Hematopoietic multipotent progenitor cell treated with erythropoietin and hydrocortisone succinate and interleukin-3 and kit ligand, for 17 days (in vitro differentiated cells): ENCODE data around the gene SUSD4.
"Not testable (repeated sequence)": the region's sequence is repeated elsewhere in the genome, so short reads cannot be mapped to it uniquely, and the experiment has no call there.

Experiments
- DNase-seq: peaks from one replicate; pipeline ENCODE4 v3.0.0-alpha.2; 2015; ENCODE audit warnings: low spot score

The SUSD4 gene

DNA sequence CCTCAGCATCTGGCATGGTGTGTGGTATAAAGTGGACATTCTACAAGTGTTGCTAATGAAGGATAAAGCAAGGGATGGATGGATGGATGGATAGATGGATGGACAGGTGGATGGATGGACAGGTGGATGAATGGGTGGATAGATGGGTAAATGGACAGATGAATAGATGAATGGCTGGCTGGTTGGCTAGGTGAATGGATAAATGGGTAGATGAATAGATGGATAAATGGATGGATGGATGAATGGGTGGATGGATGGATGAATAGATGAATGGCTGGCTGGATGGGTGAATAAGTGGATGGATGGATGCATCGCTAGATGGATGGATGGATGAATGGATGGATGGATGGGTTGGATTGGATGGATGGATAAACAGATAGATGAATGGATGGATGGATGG lies 66.2 kb downstream of the SUSD4 start:
- no peak for DNase-seq

DNA sequence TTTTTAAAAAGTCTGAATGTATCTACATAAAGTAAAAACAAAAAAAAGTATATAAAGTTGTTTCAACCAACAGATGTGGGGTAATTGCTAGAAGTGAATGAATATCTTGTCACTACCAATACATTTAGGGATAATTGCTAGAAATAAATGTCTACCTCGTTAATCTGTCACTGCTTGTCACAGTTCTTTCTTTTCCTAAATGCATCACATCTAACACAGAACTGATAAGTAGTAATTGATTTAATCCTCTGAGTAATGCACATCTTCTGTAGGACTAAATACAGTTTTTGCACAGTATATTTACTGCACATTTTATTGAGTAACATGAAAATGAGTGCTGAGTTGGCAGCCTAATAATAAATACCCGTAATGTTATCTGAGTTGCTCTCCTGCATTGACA lies 72.2 kb downstream of the SUSD4 start:
- no peak for DNase-seq

DNA sequence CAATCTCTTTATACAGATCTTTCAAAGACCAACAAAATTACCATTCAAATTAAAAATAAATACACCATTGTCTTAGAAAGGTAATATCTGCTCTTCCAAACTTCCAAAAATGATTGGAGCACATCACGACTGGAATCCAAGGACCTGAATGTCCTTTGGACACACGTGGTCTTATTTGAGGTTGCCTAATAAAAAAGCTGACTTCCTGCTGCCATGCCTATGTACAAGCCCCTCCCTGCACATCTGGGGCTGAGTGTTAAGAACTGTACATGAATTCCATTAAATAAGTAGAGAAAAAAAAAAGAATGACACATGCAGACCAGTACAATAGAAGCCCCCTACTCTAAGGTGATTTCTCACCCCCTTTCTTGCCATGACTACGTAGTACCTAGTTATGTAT lies 73.6 kb downstream of the SUSD4 start:
- DNase-seq: no peak

DNA sequence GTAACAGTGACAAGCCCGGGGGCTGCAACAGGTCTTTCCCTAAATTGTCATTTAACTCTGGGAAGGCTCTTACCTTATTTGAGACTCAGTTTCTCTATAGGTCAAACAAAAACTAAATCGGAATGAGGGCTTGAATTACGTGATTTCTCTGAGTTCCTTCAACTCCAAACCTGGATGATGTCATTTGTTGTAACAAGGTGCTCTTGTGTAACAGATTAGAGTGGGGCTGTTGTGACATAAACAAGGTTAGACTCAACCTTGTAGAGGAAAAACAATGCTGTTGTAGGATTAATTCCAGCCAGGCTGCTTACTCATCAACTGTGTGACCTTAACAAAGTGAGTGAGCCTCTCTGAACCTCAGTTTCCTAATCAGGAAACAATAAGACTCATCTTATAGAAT lies 74.4 kb downstream of the SUSD4 start:
- DNase-seq: no peak

DNA sequence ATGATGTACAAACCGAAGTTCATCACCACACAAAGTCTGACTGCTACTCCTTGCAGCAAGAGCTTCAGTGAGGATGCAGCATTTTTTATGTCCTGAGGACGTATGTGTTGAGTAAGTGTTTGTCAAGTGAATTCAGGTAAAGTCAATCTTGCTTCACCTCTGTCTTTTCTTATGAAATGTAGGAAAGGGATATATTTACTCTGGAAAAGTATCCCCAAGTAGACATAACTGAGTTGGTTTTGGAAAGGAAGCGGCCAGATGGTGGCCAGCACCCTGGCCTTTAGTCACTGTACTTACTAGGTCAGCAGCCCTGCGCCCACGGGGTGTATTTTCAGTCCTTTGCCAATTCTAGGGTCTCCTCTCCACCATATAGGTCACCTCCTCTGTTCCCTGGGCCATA lies 75.2 kb downstream of the SUSD4 start:
- no peak for DNase-seq

DNA sequence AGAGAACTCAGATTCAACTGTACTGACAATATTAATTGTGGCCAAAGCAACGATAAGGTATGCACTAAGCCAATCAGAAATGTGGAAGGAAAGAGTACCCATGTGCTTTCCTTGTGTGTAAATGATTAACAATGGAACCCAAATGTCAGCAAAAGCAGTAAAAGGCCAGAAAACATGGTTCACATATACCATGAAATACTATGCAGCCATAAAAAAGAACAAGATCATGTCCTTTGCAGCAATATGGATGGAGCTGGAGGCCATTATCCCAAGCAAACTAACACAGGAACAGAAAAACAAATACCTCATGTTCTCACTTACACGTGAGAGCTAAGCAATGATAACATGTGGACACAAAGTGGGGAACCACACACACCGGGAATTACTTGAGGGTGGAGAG lies 78.5 kb downstream of the SUSD4 start:
- no peak for DNase-seq

DNA sequence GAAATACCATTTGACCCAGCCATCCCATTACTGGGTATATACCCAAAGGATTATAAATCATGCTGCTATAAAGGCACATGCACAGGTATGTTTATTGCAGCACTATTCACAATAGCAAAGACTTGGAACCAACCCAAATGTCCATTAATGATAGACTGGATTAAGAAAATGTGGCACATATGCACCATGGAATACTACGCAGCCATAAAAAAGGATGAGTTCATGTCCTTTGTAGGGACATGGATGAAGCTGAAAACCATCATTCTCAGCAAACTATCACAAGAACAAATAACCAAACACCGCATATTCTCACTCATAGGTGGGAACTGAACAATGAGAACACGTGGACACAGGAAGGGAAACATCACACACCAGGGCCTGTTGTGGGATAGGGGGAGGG lies 80.3 kb downstream of the SUSD4 start:
- DNase-seq: not testable (repeated sequence)

DNA sequence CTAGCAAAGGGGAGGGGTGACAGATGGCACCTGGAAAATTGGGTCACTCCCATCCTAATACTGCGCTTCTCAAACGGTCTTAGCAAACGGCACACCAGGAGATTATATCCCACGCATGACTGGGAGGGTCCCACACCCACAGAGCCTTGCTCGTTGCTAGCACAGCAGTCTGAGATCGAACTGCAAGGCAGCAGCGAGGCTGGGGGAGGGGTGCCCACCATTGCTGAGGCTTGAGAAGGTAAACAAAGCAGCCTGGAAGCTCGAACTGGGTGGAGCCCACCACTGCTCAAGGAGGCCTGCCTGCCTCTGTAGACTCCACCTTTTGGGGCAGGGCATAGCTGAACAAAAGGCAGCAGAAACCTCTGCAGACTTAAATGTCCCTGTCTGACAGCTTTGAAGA lies 85.7 kb downstream of the SUSD4 start:
- not testable (repeated sequence) for DNase-seq

DNA sequence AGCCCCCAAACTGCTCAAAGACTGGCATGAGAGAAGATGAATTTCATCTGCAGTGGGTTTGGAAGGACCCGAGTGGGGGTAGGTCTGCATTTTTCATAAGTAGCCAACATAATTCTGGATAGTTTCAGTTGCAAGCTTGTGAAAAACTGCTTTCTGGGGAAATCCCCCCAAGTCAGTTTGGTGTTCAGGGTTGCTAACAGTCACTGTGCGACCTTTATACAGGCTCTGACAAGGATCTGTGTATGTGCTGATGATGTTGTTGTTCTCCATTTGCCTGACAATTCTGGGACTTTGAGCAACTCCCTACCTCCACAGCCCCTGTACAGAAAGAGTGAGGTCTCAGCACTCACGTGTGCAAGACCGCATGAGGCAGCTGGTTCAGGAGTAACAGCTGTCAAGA lies 87.9 kb downstream of the SUSD4 start:
- no peak for DNase-seq

DNA sequence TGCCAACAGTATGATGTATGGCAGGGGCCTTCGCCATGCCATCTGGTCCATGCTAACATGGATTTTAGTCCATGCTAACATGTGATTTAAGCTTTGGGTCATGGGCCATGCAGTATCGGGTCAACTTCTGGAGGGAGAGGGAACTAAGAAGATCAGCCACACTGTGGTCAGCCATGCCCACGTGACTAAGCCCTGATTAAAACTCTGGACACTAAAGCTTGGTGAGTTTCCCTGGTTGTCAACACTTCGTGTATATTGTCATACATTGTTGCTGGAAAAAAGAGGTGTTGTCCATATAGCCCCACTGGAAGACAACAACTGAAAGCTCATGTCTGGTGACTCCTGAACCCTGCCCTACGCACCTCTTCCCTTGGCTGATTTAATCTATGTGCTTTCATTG lies 90.5 kb downstream of the SUSD4 start:
- no peak for DNase-seq

DNA sequence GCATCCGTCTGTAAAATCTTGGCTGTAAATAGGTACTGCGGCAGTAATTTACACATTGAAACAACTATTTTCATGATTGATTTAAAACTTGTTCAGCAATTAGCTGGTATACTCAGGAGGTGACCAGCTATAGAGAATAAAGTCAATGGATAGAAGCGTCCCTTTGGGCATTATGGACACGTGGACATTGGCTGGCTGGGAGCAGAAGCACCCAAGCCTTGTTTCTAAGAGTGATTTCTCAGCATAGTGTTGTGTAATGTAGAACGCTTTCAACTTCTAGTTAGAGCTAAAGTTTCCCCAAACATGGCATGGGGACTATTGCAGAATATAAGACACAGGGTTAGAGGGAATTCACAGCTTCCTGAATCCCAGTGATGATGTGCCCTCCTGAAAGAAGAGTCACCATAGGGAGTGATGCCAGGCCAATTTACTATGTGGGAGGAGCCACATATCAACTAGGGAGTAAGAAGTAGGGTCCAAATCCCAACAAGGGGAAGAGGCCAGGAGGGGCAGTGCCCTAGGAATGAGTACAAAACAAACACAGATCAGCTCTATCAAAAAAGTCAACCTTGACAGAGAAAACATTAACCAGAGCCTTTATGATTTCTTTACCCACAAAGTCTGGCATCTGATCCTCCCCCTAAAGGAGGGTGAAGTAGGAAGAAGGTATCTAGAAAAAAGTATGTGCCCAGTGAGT lies 92.7 kb downstream of the SUSD4 start:
- DNase-seq: no peak

DNA sequence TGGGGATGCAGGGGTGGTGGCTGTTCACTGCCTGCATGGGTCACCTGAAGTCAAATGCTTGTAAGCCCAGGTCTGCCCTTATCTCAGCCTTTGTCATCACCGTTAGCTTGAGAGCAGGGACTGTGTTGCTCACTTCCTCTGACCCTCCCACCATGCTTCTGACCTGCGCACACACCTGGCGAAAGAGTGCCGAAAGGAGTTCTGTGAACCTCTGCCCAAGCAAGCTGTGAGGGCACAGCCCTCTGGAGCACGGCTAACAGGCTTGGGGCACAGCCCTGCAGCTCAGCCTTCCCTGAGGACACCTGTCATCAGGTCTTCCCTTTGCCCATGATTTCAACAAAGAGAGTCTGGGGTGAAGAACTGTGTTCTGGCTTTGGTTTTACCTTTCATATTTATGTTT lies 93.8 kb downstream of the SUSD4 start:
- DNase-seq: no peak

DNA sequence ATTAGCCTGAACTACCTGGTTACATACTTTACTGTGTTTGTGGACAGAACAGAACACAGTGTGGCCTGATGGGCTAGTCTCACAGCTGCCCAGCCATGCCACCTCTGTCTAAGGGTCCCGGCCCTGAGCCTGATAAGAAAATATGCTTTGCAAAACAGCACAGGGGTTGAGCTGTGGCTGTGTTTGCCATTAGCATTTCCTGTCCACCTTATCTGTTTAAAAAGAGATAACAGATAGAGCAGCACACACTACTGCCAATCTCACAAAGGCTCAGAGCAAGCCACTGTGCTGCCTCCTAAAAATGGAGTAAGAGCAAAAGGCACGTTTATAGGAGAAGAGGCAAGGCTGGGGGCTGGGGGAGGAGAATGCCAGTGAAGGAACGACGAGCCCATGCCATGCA lies 95.0 kb downstream of the SUSD4 start:
- no peak for DNase-seq

DNA sequence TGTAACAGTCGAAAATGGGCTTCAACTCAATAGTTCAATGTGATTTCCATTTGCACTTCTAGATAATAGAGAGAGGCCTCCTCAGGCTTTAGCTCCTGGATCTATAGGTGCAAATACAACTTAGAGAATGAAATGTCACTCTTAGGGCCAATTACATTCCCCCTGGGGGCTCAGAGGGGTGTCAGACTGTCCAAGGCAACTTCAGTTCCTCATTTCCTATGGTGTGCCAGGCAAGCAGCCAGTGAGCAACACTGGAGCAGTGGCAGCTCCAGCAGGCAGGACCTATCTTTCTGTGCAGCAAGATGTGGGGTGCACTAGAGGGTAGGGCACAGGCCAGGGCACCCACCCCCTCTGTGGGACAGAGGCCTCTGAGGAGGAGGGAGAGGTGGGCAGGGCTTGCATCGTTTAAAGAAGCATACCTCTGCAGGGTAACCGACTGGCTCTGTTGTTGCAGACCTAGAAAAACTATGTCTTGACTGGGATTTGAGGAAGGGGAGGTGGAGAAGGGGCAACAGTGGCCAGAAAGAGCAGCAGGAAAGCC lies 97.3 kb downstream of the SUSD4 start:
- no peak for DNase-seq

DNA sequence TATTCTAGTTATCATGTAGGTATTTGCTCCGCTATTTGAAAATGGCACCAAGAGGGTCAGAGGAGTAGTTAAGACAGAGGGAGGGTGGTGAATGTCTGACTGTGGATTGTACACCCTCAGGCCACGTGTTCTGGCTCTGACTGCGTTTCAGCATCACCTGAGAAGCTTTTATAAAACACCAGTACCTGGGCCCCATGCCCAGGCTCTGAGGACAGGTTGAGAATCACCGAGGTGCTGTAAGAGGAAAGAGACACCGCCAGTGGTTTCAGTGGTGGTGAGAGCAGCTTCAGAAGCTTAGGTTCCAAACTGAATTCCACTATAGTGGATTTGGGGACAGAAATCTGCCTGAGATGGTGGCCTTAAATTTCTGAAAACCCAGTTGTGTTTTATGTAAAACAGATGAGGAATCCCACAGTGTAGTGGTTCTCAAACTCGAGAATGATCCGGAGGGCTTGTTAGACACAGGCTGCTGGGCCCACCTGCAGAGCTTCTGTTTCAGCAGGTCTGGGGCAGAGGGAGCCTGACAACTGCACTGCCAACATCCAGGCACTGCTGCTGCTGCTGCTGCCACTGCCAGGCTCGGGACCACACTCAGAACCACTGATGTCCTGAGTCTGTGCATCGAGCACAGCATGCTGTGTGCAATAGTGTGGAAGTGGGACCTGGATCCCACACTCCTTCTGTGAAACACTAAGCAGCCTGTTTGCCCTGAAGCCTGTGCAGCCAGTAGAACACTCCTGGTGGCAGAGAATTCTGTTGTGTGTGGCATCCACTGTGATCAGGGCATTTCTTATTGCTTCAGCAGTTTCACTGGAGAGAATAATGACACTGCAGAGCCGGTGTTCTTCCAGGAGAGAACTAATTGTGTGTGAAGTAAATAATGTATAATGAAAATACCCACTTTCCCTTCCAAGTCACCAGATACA lies 98.7 kb downstream of the SUSD4 start:
- DNase-seq: no peak

DNA sequence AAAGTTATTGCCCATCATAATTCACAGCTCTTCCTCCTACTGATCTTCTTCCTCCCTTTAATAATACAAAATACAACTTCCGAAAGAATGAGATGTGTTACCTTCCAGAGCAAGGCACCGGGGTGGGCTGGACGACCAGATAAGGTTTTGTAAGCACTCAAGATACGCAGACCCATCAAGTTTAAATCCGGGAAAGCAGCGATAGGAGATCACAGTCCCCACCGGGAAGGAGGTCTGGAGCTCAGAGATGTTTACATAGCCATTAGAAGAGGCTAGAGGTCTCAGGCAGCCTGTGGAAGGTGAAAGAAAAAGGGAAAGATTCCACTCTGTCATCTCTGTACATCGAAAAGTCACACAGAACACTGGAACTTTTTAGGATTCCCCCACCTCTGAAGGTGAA lies 99.4 kb downstream of the SUSD4 start:
- no peak for DNase-seq

DNA sequence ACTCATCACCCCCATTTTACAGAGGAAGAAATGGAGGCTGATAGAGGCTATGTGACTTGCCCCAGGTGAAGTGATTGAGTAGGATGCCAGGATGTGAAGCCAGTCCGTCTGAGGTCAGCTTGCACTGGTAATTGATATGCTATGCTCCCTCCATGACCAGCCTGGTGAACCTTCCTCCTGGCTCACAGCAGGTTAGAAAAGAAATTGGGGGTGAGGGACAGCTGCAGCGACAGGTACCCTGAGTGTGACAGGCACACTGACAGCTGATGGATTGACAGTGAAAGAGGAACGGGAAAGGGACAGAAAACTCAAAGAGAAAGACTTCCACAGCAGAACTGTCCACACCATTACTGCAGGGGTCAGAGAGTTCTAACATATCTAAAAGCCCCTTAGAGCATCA lies 102.1 kb downstream of the SUSD4 start:
- no peak for DNase-seq

DNA sequence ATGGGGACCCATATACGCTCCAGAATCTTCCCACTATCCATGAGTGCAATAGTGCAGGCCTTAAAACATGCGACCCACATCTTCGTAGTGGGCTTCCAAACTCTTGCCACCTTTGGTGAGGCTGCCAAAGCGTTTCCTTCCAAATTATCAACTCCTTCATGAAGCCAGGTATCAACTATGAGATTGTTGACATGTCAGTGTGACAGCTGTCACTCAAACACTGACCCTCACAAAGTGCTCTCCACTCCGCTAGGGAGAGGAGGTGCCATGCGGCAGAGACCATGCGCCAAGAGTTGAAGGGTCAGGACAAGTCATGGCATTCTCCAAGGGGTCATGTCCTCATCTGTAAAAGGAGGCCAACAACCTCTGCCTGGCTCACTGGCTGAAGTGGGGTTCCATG lies 103.3 kb downstream of the SUSD4 start:
- DNase-seq: no peak

DNA sequence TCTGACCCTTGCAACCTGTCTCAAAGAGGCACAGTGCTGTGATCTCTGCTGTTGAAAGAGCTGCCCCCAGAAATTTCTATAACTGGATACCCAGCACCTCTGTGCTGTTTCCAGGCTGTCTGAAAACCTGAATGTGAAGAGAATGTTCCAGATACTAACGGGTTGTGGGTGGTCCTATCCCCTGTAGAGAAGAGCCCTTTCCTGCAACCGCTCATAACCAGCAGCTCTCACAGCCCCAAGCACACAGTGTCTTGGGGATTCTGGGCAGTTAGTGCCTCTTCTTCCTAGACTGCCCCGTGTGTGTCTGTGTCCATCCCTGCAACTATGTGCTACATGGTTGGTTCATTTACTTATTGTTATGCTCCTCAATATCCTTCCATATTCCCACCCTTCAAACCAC lies 104.5 kb downstream of the SUSD4 start:
- no peak for DNase-seq

DNA sequence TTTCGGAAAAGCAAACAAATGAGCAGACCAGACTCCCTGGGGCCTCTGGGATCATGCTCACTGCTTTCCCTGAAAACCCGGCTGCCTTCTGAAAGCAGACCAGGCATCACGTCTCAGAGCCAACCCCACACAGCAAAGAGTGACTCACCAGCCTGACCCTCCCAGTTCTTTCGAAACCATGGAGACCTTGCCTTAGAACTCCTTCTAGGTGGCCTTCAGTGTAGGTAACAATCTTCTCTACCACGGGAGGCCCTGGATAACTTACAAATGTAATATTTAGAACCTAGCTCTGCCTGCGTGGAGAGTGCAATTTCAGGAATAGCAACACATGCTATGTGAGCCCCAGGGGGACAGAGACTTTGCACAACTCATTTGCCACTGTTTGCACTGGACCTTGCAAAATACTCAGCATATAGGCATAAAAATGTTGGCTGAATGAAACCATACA lies 105.2 kb downstream of the SUSD4 start:
- no peak for DNase-seq

DNA sequence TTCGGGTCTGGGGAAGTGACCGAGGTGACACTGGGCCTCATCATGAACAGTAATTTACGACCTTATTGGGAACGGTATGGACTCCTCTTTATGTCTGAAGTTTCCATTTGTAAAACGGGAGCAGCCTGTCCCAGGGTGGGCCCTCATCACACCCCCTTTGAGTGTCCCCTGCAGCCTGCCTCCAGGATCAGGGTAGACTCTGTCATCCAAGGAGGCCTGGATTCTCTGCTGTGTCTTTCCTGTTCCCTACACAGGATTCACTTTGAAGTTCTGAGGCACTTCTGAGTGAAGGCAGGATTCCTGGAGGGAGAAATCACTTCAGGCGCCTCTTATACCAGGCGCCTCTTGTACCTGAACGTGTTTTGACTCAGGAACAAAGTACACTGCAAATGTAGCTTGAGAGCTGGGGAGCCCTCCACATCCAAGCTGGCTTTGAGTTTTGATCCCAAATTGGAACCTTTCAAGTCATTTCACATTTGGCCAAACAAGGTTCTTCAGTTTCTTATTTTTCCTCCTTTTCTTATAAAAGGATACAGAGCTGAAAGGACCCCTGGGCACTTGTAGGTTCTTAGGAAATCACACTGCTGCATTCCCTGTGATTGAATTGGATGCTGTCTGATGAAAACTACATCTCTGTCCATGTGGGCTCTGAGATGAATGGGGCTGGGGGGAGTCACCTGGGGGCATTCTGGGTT lies 106.0 kb downstream of the SUSD4 start:
- no peak for DNase-seq

DNA sequence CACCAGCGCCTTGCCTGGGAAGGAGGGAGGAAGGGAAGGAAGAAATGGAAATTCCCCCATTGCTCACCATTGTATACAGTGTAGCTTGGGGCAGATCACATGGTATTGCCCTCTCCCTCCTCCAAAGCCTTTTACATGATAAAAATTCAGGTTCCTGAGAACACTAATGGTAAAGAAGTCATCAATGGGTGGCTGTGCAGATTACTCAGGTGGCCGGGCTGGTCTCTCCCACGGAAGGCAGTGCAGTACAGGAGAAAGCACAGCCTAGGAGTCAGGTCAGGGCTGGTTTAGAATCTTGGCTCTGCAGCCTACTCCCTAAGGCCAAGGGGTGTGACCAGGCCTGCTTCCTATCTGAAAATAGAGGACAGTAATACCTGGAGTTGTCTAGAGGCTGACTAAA lies 107.9 kb downstream of the SUSD4 start:
- no peak for DNase-seq

DNA sequence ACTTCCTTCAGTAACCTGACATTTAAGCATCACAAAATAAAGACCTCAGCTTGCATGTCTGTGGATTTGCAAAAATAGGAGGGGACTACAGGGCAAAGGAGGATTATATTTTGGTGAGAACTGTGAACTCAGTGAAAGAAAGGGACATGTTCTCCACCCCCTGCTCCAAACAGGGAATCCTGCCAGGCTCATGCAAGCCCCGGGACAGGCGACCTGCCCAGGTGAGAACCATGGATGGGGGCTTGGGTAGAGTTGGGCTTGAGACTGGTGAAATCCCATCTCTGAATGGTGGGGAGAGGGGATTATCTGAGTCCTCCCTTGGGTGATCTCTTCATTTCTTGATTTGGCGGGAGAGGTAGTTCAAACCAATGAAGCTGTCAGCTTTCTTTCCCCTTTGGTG lies 110.1 kb downstream of the SUSD4 start:
- no peak for DNase-seq
